ENCODE measurements around the gene TRMT10A. TPM values are rescaled to one million over a fixed set of nuclear protein-coding genes. Genes with fewer than 3 reads are reported as not detected.

TRMT10A gene
- total RNA-seq, 6 experiments from 2014 or later = 4.1 to 6.8 (median 5.2) TPM

- TF ChIP-seq, protein P1, sequence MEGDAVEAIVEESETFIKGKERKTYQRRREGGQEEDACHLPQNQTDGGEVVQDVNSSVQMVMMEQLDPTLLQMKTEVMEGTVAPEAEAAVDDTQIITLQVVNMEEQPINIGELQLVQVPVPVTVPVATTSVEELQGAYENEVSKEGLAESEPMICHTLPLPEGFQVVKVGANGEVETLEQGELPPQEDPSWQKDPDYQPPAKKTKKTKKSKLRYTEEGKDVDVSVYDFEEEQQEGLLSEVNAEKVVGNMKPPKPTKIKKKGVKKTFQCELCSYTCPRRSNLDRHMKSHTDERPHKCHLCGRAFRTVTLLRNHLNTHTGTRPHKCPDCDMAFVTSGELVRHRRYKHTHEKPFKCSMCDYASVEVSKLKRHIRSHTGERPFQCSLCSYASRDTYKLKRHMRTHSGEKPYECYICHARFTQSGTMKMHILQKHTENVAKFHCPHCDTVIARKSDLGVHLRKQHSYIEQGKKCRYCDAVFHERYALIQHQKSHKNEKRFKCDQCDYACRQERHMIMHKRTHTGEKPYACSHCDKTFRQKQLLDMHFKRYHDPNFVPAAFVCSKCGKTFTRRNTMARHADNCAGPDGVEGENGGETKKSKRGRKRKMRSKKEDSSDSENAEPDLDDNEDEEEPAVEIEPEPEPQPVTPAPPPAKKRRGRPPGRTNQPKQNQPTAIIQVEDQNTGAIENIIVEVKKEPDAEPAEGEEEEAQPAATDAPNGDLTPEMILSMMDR (IDR thresholded peaks at IDR 0.05) = no peak
- no peaks in the 10 kb centered on the region for H3K36me3 Mint-ChIP-seq (ENCODE audit: low read depth)
- no peaks in the 10 kb centered on the region for H3K4me1 Mint-ChIP-seq (ENCODE audit: low read depth)
- H3K9me3 Mint-ChIP-seq = no peaks in the 10 kb centered on the region
- H3K4me3 Mint-ChIP-seq = no peak within 1 kb of the TSS; the same call in 1 of the 2 replicates
- no peak for DNase-seq
- H3K27me3 Mint-ChIP-seq (ENCODE audit: insufficient read depth) = peaks cover 4% of the 10 kb centered on the region
- no peak within 1 kb of the TSS for H3K27ac Mint-ChIP-seq
These were observed 10.9 kb upstream of the TRMT10A start, which contains the start of gene MTTP for GRCh38 chr4:99574530-99575324. Gene MTTP, plus strand, starts transcription at chr4:99574824. Its CDS starts 86 bp downstream, at chr4:99574910.

GRCh38 chr4:99573735-99574368, 10.0 kb upstream of the TRMT10A start:
- H3K27ac Mint-ChIP-seq = no peak overlapping the region
- TF ChIP-seq, protein P1 (IDR thresholded peaks at IDR 0.05) = no peak
- no peaks in the 10 kb centered on the region for H3K4me1 Mint-ChIP-seq (ENCODE audit: low read depth)
- no peak for DNase-seq
- no peaks in the 10 kb centered on the region for H3K36me3 Mint-ChIP-seq (ENCODE audit: low read depth)
- H3K27me3 Mint-ChIP-seq (ENCODE audit: insufficient read depth) = peaks cover 4% of the 10 kb centered on the region
- H3K4me3 Mint-ChIP-seq = no peak overlapping the region
- no peaks in the 10 kb centered on the region for H3K9me3 Mint-ChIP-seq

GRCh38 chr4:99572527-99573240, 8.8 kb upstream of the TRMT10A start:
- no peak overlapping the region for H3K27ac Mint-ChIP-seq
- no peaks in the 10 kb centered on the region for H3K36me3 Mint-ChIP-seq (ENCODE audit: low read depth)
- TF ChIP-seq, protein P1 (IDR thresholded peaks at IDR 0.05) = no peak
- H3K9me3 Mint-ChIP-seq = no peaks in the 10 kb centered on the region
- no peaks in the 10 kb centered on the region for H3K4me1 Mint-ChIP-seq (ENCODE audit: low read depth)
- H3K27me3 Mint-ChIP-seq (ENCODE audit: insufficient read depth) = peaks cover 6% of the 10 kb centered on the region
- no peak for DNase-seq
- H3K4me3 Mint-ChIP-seq = no peak overlapping the region

- TF ChIP-seq, protein P1 (IDR thresholded peaks at IDR 0.05) = no peak
- no peaks in the 10 kb centered on the region for H3K4me1 Mint-ChIP-seq (ENCODE audit: low read depth)
- H3K27me3 Mint-ChIP-seq (ENCODE audit: insufficient read depth) = peaks cover 6% of the 10 kb centered on the region; the same call in 1 of the 2 replicates
- H3K27ac Mint-ChIP-seq = no peak overlapping the region
- no peaks in the 10 kb centered on the region for H3K36me3 Mint-ChIP-seq (ENCODE audit: low read depth)
- H3K4me3 Mint-ChIP-seq = no peak overlapping the region
- H3K9me3 Mint-ChIP-seq = no peaks in the 10 kb centered on the region
- no peak for DNase-seq
These were observed 8.0 kb upstream of the TRMT10A start for GRCh38 chr4:99571883-99572282.

- no peak for DNase-seq
- Mint-ChIP-seq H3K9me3 (no peaks in the 10 kb centered on the region), H3K4me3 (peak overlapping the region; percentile 99; the same call in 1 of the 2 replicates), H3K4me1 (ENCODE audit: low read depth) (peaks cover 15% of the 10 kb centered on the region), H3K27ac (no peak overlapping the region), H3K36me3 (ENCODE audit: low read depth) (no peaks in the 10 kb centered on the region), H3K27me3 (ENCODE audit: insufficient read depth) (peaks cover 2% of the 10 kb centered on the region)
- TF ChIP-seq, protein P1 (IDR thresholded peaks at IDR 0.05) = no peak
These were observed 1.1 kb upstream of the TRMT10A start for GRCh38 chr4:99564921-99565320.

Data from HFFc6 (cell line).